GM21825 (cell line): ENCODE results near the gene PLD1.
"Not testable (repeated sequence)": the region's sequence is repeated elsewhere in the genome, so short reads cannot be mapped to it uniquely, and the experiment has no call there.

Source experiments
- ATAC-seq: cut with Tn5 transposase; IDR thresholded peaks from one replicate; pipeline ENCODE4 v1.9.1; 2021; ENCODE audit warnings: mild to moderate bottlenecking, moderate library complexity; ENCODE audit not compliant: unreplicated experiment

PLD1 gene

DNA sequence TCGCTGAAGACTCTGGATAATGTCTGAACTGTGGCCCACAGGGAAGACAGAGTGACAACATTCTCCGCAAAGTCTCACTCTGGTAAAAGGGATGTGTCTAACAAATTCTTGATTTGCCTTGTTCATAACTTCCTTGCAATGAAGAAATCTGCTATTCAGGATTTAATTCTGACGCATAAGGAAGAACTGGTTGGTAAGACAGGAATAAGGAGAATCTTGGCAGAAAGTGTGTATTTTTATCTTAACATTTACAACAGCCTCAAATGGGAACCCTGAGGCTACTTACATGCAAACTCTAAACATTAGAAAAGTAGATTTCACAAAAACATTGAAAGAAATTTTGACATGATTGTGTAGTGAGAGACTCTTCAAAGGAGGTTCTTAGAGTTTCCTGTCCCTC lies 10.8 kb upstream of the PLD1 start:
- no peak for ATAC-seq

DNA sequence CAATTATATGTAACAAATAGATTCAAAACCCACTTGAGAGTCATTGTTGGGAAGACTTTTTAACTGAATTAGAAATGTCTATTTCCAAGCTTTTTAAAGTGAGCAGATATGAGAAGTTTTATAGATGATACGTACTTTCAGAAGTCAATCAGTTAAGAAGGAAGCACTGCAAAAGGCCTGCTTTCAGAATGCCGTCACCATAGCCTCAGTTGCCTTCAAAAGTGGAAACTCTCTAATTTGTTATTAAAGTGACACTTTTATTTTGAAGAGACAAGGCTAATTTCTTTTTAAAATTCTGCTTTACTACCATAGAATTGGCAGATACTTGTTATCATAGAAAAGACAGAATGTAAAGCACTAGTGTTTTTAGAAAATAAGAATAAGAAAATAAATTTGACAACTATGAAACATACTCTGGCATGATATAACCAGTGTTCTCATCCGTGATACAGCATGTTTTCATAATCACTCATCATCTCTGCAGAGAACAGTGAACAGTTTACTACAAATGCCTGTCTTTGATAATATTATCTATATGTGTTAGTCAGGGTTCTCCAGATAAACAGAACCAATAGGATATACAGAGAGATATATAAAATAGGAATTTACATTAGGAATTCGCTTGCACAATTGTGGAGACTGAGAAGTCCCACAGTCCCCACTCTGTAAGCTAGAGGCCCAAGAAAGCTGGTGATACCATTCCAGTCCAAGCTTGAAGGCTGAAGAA lies 7.0 kb upstream of the PLD1 start:
- ATAC-seq, result no peak

DNA sequence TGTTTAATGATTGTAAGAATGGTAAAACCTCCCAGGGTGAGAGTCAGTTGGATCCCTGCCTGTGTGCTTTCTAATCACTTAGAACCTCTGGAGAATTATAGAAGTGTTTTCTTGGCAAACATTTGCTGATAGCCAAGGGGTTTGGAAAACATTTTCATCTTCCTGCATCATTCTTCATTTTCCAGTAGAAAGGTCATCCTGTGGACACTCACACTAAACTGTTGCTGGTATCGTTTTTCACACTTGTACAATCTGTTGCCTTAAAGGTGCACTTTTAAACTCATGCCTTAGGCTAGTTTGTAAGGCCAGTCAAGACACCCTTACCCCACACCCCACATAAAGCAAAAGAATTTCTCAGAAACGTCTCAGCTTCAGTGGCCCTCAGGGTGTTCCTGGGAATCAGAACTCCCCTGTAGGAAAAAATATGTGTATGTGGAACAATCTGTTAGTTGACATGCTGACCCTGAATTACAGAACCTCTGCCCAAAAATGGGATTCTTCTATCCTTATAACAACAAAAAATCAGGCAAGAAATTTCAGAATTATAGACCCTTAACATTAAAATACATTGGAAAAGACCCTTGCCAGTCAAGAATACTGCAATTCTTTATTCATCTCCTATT lies 5.8 kb upstream of the PLD1 start:
- ATAC-seq, result no peak

DNA sequence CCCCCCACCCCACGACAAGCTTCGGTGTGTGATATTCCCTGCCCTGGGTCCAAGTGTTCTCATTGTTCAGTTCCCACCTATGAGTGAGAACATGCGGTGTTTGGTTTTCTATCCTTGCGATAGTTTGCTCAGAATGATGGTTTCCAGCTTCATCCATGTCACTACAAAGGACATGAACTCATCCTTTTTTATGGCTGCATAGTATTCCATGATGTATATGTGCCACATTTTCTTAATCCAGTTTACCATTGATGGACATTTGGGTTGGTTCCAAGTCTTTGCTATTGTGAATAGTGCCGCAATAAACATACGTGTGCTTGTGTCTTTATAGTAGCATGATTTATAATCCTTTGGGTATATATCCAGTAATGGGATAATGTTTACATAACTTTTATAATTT lies 4.4 kb upstream of the PLD1 start:
- ATAC-seq, result not testable (repeated sequence)

DNA sequence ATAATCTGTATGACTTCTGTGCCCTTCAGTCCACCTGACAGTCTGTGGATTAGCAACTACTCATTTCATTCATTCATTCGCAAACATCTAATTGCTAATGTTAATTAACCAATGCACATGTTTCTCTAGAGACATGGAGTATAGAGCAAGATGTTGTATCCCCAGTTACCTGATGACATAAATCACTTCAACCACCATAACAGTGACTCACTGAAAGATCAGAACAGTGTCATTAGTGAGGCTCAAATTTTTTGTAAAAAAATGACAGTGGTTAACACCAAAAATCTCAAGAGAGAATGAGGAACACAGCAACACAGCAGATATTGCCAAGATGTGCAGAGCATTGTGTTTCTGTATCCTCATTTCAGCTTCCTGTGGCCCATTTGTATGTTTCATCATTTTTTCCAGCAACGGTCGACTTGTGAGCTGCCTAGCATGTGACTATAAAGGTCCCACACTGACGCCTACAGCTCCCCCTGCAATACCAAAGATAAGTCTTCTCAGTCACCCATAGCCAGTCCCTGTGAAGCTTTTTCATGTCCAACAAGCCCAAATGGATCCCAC lies 3.7 kb upstream of the PLD1 start:
- no peak for ATAC-seq

DNA sequence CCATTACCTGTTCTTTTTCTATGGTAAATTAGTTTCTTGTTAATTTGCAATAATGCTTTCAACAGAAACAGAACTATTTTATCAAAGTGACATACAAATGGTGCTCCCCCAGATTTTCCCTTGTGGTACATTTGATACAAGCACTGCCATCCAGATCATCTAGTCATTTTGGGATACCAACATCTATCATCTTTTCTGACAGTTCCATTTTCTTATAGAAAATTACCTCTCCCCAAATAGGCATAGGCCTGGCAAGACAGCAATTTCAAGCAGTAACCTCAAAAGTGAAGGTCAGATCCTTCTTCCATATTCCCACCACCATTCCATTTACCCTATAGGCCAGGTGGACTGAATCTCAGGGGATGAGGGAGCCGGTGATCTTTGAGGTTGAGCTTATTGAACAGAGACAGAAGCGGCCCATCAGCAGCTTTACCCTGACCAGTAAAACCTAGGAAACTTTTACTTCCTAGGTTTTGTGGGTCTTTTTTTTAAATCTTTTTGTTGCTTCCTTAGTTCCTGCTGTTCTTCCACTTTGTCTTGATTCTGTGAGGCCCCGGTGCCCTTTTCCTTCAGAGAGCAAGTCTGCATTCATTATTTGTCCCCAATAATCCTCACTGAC lies 3.1 kb upstream of the PLD1 start:
- no peak for ATAC-seq

DNA sequence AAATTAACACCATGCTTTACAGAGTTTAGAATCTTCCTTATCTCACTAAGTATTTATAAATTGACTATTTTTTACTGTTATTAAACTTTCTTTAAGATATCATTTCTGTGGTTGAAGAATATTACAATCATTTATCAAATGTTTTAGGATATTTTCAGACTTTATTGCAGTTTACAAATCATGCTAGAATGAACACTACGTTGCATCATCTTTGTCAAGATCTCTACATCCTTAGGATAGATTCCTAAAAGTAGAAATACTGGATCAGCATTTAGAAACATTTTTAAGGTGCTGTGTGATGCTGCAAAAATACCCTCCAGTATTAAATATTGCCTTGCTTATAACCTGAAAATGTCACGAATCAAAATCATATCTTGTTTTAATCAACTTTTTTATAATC lies 2.5 kb upstream of the PLD1 start:
- ATAC-seq, result no peak

DNA sequence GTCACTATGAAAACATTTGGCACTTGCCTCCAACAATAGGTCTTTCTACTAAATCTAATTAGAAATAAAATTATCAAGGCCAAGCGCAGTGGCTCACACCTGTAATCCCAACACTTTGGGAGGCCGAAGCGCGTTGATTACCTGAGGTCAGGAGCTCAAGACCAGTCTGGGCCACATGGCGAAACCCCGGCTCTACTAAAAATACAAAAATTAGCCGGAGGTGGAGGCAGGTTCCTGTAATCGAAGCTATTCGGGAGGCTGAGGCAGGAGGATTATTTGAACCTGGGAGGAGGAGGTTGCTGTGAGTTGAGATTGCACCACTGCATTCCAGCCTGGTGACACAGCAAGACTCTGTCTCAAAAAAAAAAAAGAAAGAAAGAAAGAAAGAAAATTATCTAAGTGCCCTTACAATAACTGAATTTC lies 1.6 kb upstream of the PLD1 start:
- ATAC-seq, result no peak

DNA sequence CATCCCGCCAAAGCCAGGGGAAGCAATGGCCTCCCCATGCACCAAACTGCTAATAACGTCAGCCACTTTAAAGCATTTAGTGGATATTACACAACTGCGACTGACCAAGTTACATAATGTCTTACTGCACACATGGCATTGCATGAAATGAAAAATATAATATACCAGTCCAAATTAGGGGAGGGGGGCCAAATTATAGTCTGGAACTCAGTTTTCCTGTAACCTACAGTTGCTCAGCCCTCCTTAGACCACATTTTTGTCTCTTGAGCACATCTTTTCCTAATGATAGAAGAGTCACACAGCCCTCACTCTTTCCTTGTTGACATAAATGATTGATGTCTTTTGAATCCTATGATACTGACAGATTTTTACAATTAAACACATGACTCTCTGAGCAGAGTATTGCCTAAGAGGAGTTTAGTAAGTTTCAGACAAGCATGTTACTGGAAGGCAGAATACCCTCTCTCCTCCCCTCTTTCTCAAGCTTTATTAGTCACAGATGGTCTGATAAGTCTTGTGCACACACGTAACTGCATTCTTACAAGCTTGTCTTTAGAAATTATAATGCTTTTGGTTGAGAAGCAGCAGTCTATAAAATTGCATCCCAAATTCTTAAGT lies 1.1 kb upstream of the PLD1 start:
- no peak for ATAC-seq

DNA sequence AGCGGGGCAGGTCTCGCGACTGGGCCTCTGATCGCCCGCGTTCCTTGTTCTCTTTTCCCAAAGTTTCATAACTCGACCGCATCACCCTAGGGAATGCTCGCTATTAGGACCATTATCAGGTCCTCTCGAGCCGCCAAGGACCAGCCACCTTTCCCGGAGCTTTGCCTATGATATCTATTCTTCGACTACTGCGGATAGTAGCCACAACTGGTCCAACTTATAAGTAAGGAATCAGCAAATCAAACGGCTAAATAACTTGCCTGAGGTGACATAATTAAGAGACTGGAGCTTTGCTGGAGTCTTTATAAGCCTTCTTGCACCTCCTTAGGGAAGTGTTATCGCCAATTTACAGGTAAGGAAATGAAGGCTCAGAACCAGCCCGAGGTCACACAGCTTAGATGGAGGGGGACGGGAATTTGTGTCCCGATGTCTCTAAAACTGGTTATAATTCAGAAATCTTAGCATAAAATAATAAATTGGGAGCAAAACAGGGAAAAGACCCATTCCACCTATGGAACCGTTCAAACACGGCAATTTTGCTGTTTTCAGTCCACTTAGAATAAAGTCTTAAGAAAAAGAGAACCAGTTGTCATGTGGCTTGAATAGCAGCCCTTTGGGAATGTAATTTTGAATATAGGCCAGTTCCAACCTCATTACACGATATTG lies 479 bp upstream of the PLD1 start:
- ATAC-seq, result no peak

DNA sequence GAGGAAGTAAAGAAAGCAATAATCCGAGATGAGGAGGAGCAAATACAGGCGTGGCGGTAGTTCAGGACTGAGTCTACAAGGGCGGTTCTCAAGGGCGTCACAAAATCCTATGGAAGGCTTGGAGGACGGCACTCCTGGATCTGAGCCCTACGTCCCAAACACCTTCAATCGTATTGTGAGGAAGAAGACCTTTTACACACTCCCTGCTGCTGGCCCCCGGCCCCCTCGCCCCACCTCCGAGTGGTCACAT lies 747 bp downstream of the PLD1 start:
- peak; percentile 35 for ATAC-seq

DNA sequence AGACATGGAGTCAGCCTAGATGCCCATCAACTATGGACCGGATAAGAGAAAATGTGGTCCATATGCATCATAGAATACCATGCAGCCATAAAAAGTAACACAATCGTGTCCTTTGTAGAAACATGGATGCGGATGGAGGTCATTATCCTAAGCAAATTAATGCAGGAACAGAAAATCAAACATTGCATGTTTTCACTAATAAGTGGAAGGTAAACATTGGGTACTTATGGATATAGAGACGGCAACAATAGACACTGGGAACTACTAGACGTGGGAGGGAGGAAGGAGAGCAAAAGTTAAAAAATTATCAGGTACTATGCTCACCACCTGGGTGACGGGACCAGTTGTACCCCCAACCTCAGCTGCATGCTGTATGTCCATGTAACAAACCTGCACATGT lies 2.5 kb downstream of the PLD1 start:
- ATAC-seq, result no peak

DNA sequence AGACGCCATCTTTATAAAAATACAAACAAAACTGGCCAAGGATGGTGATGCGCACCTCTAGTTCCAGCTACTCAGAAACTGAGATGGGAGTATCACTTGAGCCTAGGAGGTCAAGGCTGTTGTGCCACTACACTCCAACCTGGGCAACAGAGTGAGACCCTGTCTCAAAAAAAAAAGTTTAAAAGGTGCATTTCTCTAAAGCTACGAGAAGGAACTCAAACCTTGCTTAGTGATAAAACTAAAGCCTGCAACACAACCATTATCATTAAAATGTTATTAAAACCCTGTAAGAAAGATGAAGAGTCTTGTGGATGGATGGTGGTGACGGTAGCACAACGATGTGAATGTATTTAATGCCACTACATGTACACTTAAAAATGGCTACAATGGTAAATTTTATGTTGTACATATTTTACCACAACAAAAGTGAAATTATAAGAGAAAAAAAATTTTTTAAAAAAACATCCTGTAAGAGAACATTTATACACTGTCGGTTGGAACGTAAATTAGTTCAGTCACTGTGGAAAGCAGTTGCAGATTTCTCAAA lies 3.1 kb downstream of the PLD1 start:
- ATAC-seq, result no peak

DNA sequence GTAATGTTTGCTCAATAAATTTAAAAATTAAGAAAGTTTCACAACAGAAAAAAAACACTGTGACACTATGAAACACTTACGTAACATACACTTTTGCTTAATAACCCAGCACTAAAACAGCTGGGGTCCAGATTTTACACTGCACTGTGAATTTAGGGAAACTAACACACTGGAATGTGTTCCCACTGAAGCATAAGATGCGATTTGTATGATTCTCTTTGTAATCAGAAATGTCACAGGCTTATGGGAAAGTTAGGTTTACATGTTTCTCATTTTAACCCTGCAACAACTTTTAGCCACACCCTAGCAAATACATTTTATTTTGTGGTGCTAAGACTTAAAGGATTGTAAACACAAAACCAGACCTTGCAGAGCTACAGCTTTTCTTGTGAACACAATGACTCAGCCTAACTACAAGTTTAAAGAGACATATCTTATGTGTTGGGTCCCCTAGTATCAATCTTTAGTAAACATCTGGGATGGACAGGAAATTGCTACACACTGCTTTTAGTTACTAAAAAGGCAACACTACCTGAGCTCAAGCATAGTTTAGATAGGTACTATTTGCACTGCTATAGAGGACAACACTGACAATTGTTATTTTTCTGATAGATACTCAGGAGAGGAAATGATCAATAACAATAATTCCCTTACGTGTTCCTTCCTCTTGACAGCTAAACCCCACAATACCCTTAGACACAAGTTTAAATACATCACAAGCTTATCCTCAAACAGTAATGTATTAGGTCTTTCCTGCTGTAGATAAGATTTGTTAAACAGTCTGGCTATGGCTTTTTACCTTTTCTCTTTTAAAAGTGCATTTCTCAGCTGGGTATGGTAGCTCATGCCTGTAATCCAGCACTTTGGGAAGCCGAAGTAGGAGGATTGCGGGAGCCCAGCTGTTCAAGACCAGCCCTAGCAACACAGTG lies 3.8 kb downstream of the PLD1 start:
- ATAC-seq, result no peak

DNA sequence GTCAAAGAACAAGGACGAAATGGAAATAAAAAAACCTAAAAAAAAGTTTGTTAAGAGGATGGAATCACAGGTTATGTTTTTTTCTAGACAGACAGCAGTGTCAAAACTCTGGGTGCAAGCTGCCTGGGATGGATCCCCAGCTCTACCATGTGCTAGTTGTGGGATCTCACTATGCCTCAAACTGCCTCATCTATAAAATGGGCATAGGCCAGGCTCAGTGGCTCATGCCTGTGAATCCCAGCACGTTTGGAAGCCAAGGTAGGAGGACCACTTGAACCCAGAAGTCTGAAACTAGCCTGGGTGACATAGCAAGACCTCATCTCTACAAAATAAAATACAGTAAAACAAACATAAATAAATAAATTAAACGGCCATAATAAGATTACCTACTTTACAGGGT lies 4.6 kb downstream of the PLD1 start:
- ATAC-seq, result no peak

DNA sequence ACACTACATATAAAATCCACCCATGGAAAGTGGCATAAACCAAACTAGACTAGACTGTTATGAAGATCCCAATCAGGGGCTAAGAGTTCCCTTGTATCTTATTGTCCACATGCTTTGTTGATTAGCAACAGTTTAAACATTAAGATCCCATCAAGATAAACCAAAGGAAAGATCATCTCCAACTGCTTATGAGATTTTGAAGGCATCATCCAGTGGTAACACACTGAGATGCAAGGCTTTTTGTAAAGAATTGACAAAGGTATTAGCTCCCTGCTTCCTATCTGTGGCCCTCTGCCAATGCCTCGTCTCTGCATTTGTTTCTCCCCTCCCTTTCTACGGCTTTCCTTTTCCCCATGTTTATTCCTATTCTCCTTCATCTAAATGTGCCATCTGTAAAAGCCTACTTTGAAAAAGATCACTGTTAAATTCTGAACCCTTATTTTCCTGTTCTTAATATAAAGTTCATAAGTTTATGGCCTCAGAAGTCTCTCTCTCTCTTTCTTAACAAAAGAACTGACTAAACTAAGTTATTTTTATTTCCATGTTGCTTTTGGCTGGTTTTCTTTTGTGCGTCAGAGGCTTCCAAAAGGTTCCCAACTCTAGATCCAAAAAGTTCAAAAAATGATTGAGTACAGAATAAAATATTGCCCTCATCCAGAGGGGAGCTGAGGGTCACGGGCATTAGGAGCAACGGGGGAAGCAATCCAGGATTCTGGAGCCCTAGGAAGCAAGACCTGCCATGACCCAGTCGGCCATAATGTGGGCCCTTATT lies 5.5 kb downstream of the PLD1 start:
- ATAC-seq, result no peak

DNA sequence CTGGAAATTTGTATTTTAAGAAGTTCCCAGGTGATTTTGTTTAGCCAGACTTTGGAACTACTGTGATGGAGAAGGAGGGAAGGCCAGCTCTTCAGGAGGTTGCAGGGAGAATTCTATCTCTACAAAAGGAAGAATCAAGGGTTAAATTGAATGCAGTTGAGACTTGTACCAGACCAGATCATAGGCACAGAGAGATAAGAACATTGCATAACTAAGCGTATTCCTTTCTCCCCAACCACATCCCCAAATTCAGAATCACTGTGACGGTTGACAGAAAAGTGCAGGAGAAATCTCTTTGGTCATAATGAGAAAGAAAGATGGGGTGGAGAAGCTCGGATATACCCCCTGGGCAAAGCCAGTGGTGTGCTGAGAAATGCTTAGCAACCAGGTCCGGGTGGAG lies 7.2 kb downstream of the PLD1 start:
- no peak for ATAC-seq

DNA sequence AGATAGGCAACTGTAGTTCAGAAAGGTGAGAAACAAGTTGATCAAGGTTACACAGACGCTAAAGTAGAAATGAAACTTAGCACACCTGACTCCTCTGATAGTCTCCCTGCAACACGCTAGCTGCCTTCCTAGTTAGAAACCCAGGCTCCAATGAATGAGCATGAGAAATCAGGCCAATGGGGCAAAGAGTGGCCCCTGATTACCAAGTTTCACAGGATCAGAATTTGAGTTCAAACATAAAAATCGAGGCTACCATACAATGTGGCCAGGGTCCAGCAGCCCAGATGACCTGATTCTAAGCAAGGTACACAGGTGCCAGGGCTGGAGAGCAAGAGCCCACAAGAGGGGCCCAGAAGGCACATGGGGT lies 7.7 kb downstream of the PLD1 start:
- no peak for ATAC-seq
